ENCODE measurements around the gene FLOT2.

DNA sequence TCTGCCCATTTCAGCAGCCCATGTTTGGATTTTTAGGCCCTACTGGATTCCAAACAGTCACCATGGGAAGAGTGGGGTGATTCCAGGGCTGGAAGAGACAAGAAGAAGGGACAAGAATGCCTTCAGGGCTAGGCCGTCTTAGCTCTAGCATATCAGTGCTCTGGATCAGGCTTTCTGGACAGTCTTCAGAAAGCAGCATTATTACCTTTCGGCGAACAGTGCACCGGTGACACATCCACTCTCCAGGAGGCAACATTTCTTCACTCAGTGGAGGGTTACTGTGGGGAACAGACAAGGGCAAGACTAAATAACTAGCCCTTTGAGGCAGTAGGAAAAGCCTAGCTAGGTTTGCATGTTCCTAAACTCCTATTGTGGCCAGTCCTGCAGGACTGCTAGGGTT, 29.3 kb upstream of the FLOT2 start:
- TF ChIP-seq EZH2 (IDR thresholded peaks at IDR 0.05): no peak
- TF ChIP-seq, protein P1, sequence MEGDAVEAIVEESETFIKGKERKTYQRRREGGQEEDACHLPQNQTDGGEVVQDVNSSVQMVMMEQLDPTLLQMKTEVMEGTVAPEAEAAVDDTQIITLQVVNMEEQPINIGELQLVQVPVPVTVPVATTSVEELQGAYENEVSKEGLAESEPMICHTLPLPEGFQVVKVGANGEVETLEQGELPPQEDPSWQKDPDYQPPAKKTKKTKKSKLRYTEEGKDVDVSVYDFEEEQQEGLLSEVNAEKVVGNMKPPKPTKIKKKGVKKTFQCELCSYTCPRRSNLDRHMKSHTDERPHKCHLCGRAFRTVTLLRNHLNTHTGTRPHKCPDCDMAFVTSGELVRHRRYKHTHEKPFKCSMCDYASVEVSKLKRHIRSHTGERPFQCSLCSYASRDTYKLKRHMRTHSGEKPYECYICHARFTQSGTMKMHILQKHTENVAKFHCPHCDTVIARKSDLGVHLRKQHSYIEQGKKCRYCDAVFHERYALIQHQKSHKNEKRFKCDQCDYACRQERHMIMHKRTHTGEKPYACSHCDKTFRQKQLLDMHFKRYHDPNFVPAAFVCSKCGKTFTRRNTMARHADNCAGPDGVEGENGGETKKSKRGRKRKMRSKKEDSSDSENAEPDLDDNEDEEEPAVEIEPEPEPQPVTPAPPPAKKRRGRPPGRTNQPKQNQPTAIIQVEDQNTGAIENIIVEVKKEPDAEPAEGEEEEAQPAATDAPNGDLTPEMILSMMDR (IDR thresholded peaks at IDR 0.05): no peak
- no peak for TF ChIP-seq EZH2phosphoT487 (IDR thresholded peaks at IDR 0.05)

All from neural progenitor cell (in vitro differentiated cells).